HepG2 (cell line): Measurements from ENCODE around the gene ZBTB20. TPM values are rescaled to one million over a fixed set of nuclear protein-coding genes. Genes with fewer than 3 reads are reported as not detected.

Experiments
- ATAC-seq: fragments of 200-7000 bp; cut with Tn5 transposase; 3 replicates; pipeline ENCODE4 v1.9.1; 2020; ENCODE audit warnings: mild to moderate bottlenecking, moderate library complexity
- BruUV-seq: library from RNA; stranded (reverse); fragments of 400-500 nt; replicated peaks from 2 replicates; lab custom pipeline; 2021; lab: Mats Ljungman, UMichigan
- CTCF ChIA-PET: fragments of 300-600 bp; formaldehyde crosslinking; extraction: SDS; loops from one replicate; lab custom pipeline; 2021; ENCODE audit warnings: low total read pairs, inconsistent platforms, low intra/inter-chr PET ratio; lab: Yijun Ruan, JAX
- POLR2A ChIA-PET: fragments of 350-600 bp; sonication (Branson Sonifier 250); formaldehyde crosslinking; loops from one replicate; lab custom pipeline; 2020; ENCODE audit warnings: antibody characterized with exemption, inconsistent platforms; lab: Yijun Ruan, JAX
- DNase-seq: peaks from one replicate; pipeline ENCODE4 v3.0.0-alpha.2; 2015; ENCODE audit warnings: low spot score
- FAIRE-seq: peaks from 3 replicates; lab custom pipeline; 2011; peaks lifted over from hg19 to GRCh38; lab: Jason Lieb, UNC
- H2AFZ ChIP-seq: one replicate; pipeline ENCODE4 v1.6.1; 2011; ENCODE audit warnings: low read length, inconsistent platforms
- H3K27ac ChIP-seq: fragments of 300-600 bp; 3 replicates; pipeline ENCODE4 v1.8.0; 2011; ENCODE audit warnings: mixed run types, mild to moderate bottlenecking, mixed read lengths, low read length, inconsistent platforms; ENCODE audit not compliant: insufficient read depth; ENCODE audit errors: extremely low read length
- H3K27me3 ChIP-seq, 2 experiments: fragments of 200-600 bp in 1 of 2; 2 replicates in 1 of 2; 3 replicates in 1 of 2; pipeline versions ENCODE4 v1.6.0 to v1.8.0; 2011; ENCODE audit warnings: low read length in 2 of 2, mild to moderate bottlenecking in 2 of 2, moderate library complexity in 2 of 2, inconsistent platforms in 1 of 2; ENCODE audit not compliant: insufficient read depth in 2 of 2, control insufficient read depth in 1 of 2
- H3K36me3 ChIP-seq, 2 experiments: fragments of 200-600 bp in 1 of 2; replicated peaks in 1 of 2; 2 replicates in 1 of 2; 3 replicates in 1 of 2; pipeline versions ENCODE4 v1.5.1 to v1.8.0; 2011; ENCODE audit warnings: low read length in 2 of 2, inconsistent platforms in 1 of 2; ENCODE audit not compliant: insufficient read depth in 2 of 2, control insufficient read depth in 1 of 2
- H3K4me1 ChIP-seq: 2 replicates; pipeline ENCODE4 v1.5.1; 2012; ENCODE audit warnings: low read length, inconsistent platforms; ENCODE audit not compliant: insufficient read depth
- H3K4me2 ChIP-seq: 2 replicates; pipeline ENCODE4 v1.6.0; 2011; ENCODE audit warnings: low read depth, low read length, inconsistent platforms
- H3K4me3 ChIP-seq, 3 experiments: fragments of 200-600 bp in 1 of 3; sonication (generic), shearing (Covaris generic) in 1 of 3; replicated peaks in 1 of 3; 2 replicates each; pipeline ENCODE4 v1.5.1; 2011 to 2016; ENCODE audit warnings: low read length in 3 of 3, inconsistent platforms in 2 of 3, low read depth in 2 of 3, mild to moderate bottlenecking in 2 of 3, control low read depth in 1 of 3, mixed read lengths in 1 of 3; ENCODE audit not compliant: insufficient read depth in 1 of 3
- H3K79me2 ChIP-seq: one replicate; pipeline ENCODE4 v1.6.1; 2011; ENCODE audit warnings: low read length, inconsistent platforms; ENCODE audit not compliant: insufficient read depth
- H3K9ac ChIP-seq: 2 replicates; pipeline ENCODE4 v1.6.0; 2011; ENCODE audit warnings: mild to moderate bottlenecking, low read depth, low read length, inconsistent platforms; ENCODE audit not compliant: insufficient read depth
- H3K9me3 ChIP-seq: 2 replicates; pipeline ENCODE4 v1.5.1; 2012; ENCODE audit warnings: mild to moderate bottlenecking, low read length
- H4K20me1 ChIP-seq: 2 replicates; pipeline ENCODE4 v1.6.0; 2011; ENCODE audit warnings: inconsistent platforms, mild to moderate bottlenecking, low read length, moderate library complexity; ENCODE audit not compliant: insufficient read depth
- CCDC6 ChIP-seq: sonication (generic); formaldehyde crosslinking; IDR thresholded peaks from 2 replicates; pipeline ENCODE4 v1.8.1; 2022; ENCODE audit warnings: mild to moderate bottlenecking, missing genetic modification reagents, moderate library complexity
- HHEX ChIP-seq: IDR thresholded peaks from 2 replicates; pipeline ENCODE4 v1.6.1; 2016; ENCODE audit warnings: control low read depth
- HNRNPH1 ChIP-seq: fragments of 200-400 bp; formaldehyde crosslinking; optimal IDR thresholded peaks from 2 replicates; pipeline ENCODE3; 2017; ENCODE audit warnings: mild to moderate bottlenecking, low read depth, low read length
- IKZF4 ChIP-seq: sonication (generic); formaldehyde crosslinking; IDR thresholded peaks from 2 replicates; pipeline ENCODE4 v1.5.1; 2020; ENCODE audit warnings: borderline replicate concordance, mild to moderate bottlenecking, low read depth, missing genetic modification reagents; ENCODE audit errors: not compliant biosample characterization
- NR2F6 ChIP-seq, 2 experiments: IDR thresholded peaks; 2 replicates each; pipeline ENCODE4 v1.6.1; 2016; ENCODE audit warnings: antibody characterized with exemption in 1 of 2, mild to moderate bottlenecking in 1 of 2
- RARG ChIP-seq: sonication (generic); formaldehyde crosslinking; IDR thresholded peaks from 2 replicates; pipeline ENCODE4 v1.4.0; 2020; ENCODE audit warnings: low read depth, mild to moderate bottlenecking, missing genetic modification reagents
- TOE1 ChIP-seq: sonication (generic); formaldehyde crosslinking; IDR thresholded peaks from 2 replicates; pipeline ENCODE4 v1.4.0; 2020; ENCODE audit warnings: mild to moderate bottlenecking, missing genetic modification reagents
- ZBTB42 ChIP-seq: sonication (generic); formaldehyde crosslinking; IDR thresholded peaks from 2 replicates; pipeline ENCODE4 v1.5.0; 2020; ENCODE audit warnings: mild to moderate bottlenecking, missing genetic modification reagents
- ZFP62 ChIP-seq: sonication (generic); formaldehyde crosslinking; IDR thresholded peaks from 2 replicates; pipeline ENCODE4 v1.4.0; 2020; ENCODE audit warnings: missing genetic modification reagents
- ZNF263 ChIP-seq: sonication (generic); formaldehyde crosslinking; IDR thresholded peaks from 2 replicates; pipeline ENCODE4 v1.4.0; 2020; ENCODE audit warnings: missing genetic modification reagents
- ZNF335 ChIP-seq: sonication (generic); formaldehyde crosslinking; IDR thresholded peaks from 2 replicates; pipeline ENCODE4 v1.4.0; 2020; ENCODE audit warnings: missing genetic modification reagents
- ZNF629 ChIP-seq: sonication (generic); formaldehyde crosslinking; conservative IDR thresholded peaks from 2 replicates; pipeline ENCODE4 v1.5.0; 2020; ENCODE audit warnings: missing genetic modification reagents
- WGBS: methylation state at CpG from one replicate; pipeline ENCODE4 v1.1.6; 2017; ENCODE audit warnings: low lambda C conversion rate; 5-methylcytosine and 5-hydroxymethylcytosine counted together
- in situ Hi-C: cut with HindIII; loops from 2 replicates; pipeline ENCODE4 v1.10.0; 2017; ENCODE audit warnings: low pct_unique_long_range_greater_than_20kb; ENCODE audit not compliant: extremely low pct_ligation_motif_present
- intact Hi-C: fragments of 100-400 bp; cut with micrococcal nuclease; formaldehyde crosslinking; loops from one replicate; pipeline ENCODE4 v1.10.0; 2022; ENCODE audit not compliant: unreplicated experiment
- polyA plus RNA-seq, 8 experiments: library from polyadenylated mRNA; depleted of rRNA in 3 of 8; stranded (reverse) in 7 of 8; unstranded in 1 of 8; fragments of >200 nt; fragmentation: Illumina TruSeq in 4 of 8; extraction: Trizol in 4 of 8; gene quantifications; 2 replicates each; pipeline versions ENCODE4 v1.2.1 to v1.2.3, GENCODE V29; 2011 to 2016; ENCODE audit warnings: low read depth in 4 of 8, missing spikeins in 1 of 8, mixed read lengths in 1 of 8; ENCODE audit not compliant: insufficient read depth in 1 of 8
- total RNA-seq, 5 experiments: library from RNA; depleted of rRNA; stranded (reverse); fragments of >200 nt; fragmentation: Illumina TruSeq; extraction: Trizol; gene quantifications; 2 replicates each; pipeline ENCODE4 v1.2.3, GENCODE V29; 2016; ENCODE audit warnings: low read depth in 1 of 5
- TF ChIP-seq, protein P1 (sequence below): sonication (generic); formaldehyde crosslinking; IDR thresholded peaks from 2 replicates; pipeline ENCODE4 v1.4.0; 2020; ENCODE audit warnings: mild to moderate bottlenecking, missing genetic modification reagents
- TF ChIP-seq, protein P2 (sequence below): sonication (generic); formaldehyde crosslinking; IDR thresholded peaks from 2 replicates; pipeline ENCODE4 v1.5.0; 2020; ENCODE audit warnings: missing genetic modification reagents

Gene ZBTB20
- total and polyA plus RNA-seq, 2 of the 13 experiments (the other 11 are each of a cell fraction or from before 2014, with no cell fraction given): 1.9 to 8.8 TPM

DNA sequence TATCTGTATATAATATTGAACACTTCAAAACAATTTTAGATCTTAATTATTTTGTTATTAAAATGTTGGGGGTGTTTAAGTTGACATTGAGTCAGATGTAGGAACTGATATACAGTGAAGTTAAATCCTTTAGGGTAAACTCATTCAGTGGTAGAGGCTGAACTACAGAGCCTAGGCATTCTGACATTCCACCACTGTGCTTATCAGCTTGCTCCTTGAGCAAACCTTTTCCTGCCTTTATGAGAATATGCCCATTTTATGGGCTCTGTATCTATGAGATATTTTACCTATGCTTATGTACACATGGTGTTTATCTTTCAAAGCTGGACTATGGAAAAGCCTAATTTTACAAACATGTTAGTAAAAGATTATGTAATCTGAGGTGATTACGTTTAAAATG lies 407.5 kb downstream of the ZBTB20 start:
- H3K4me3 ChIP-seq: no peak overlapping the region
- ChIA-PET CTCF (no interaction called here), POLR2A (no interaction called here)
- BruUV-seq: no TSS peak
- H3K36me3 ChIP-seq: no peaks in the 10 kb centered on the region
- peaks cover 23% of the 10 kb centered on the region for H3K4me1 ChIP-seq
- 90% methylated on average over 1 of the region's 1 CpG for WGBS
- no peaks in the 10 kb centered on the region for H3K79me2 ChIP-seq
- no peak for FAIRE-seq
- ATAC-seq: no peak
- H3K9me3 ChIP-seq: no peaks in the 10 kb centered on the region
- H4K20me1 ChIP-seq: no peaks in the 10 kb centered on the region
- TF ChIP-seq NR2F6 (IDR thresholded peaks at IDR 0.05): no peak
- TF ChIP-seq NR2F6 (CRISPR knock-in tag; IDR thresholded peaks at IDR 0.05): no peak
- TF ChIP-seq ZFP62 (CRISPR knock-in tag): no peak
- no peak for TF ChIP-seq IKZF4 (CRISPR knock-in tag)
- TF ChIP-seq ZNF629 (CRISPR knock-in tag): peak; percentile 49
- no peak for TF ChIP-seq ZNF335 (CRISPR knock-in tag)
- DNase-seq: no peak
- no peak overlapping the region for H3K9ac ChIP-seq
- no peaks in the 10 kb centered on the region for H3K27me3 ChIP-seq
- no peak overlapping the region for H3K27ac ChIP-seq
- in situ Hi-C loops: no loop called here
- H2AFZ ChIP-seq: no peak overlapping the region
- no peak overlapping the region for H3K4me2 ChIP-seq
- intact Hi-C loops: loop anchor here (10.0 kb wide), 1 partner anchor 115 kb away; no protein-coding TSS in a partner anchor

DNA sequence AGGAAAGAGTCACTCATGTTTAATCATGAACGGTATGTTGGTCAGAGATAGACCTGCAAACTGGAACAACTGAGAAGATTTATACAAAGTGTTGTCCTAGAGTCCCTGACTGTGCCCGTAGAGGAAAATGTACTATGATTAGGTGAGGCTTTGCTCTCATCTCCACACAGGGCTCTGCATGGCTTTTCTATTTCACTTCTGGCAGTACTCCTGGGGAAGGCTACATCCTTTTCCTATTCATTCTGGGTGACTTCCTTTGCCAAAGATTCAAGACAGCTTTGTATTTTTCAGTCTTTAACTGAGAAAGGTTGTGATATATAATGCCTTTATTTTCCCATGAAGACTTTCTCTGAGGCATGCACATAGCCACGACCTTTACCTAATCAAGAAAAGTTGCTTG lies 414.7 kb downstream of the ZBTB20 start:
- no peaks in the 10 kb centered on the region for H3K79me2 ChIP-seq
- BruUV-seq: no TSS peak
- FAIRE-seq: no peak

More for the DNA sequence above, 414.7 kb downstream of the ZBTB20 start:
- no peak overlapping the region for H3K4me3 ChIP-seq
- peaks cover 8% of the 10 kb centered on the region for H3K4me1 ChIP-seq
- H3K27me3 ChIP-seq: no peaks in the 10 kb centered on the region
- no peak overlapping the region for H3K9ac ChIP-seq
- no peaks in the 10 kb centered on the region for H3K36me3 ChIP-seq
- H2AFZ ChIP-seq: no peak overlapping the region
- WGBS: 54% methylated on average over 3 of the region's 3 CpGs
- ChIA-PET CTCF (no interaction called here), POLR2A (no interaction called here)
- DNase-seq (no peak), ATAC-seq (no peak)
- in situ Hi-C loops (no loop called here), intact Hi-C loops (no loop called here)
- no peaks in the 10 kb centered on the region for H3K9me3 ChIP-seq
- no peak overlapping the region for H3K4me2 ChIP-seq
- H4K20me1 ChIP-seq: no peaks in the 10 kb centered on the region
- no peak overlapping the region for H3K27ac ChIP-seq
- TF ChIP-seq CCDC6 (CRISPR knock-in tag) (no peak), ZBTB42 (CRISPR knock-in tag) (no peak), ZNF263 (CRISPR knock-in tag) (no peak), RARG (CRISPR knock-in tag) (no peak), HNRNPH1 (no peak), HHEX (CRISPR knock-in tag) (no peak), TOE1 (CRISPR knock-in tag) (no peak)
- TF ChIP-seq, protein P1, sequence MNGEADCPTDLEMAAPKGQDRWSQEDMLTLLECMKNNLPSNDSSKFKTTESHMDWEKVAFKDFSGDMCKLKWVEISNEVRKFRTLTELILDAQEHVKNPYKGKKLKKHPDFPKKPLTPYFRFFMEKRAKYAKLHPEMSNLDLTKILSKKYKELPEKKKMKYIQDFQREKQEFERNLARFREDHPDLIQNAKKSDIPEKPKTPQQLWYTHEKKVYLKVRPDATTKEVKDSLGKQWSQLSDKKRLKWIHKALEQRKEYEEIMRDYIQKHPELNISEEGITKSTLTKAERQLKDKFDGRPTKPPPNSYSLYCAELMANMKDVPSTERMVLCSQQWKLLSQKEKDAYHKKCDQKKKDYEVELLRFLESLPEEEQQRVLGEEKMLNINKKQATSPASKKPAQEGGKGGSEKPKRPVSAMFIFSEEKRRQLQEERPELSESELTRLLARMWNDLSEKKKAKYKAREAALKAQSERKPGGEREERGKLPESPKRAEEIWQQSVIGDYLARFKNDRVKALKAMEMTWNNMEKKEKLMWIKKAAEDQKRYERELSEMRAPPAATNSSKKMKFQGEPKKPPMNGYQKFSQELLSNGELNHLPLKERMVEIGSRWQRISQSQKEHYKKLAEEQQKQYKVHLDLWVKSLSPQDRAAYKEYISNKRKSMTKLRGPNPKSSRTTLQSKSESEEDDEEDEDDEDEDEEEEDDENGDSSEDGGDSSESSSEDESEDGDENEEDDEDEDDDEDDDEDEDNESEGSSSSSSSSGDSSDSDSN: no peak
- TF ChIP-seq, protein P2, sequence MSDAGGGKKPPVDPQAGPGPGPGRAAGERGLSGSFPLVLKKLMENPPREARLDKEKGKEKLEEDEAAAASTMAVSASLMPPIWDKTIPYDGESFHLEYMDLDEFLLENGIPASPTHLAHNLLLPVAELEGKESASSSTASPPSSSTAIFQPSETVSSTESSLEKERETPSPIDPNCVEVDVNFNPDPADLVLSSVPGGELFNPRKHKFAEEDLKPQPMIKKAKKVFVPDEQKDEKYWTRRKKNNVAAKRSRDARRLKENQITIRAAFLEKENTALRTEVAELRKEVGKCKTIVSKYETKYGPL: no peak
- TF ChIP-seq, all 625 proteins: peak for 0
